CD4-positive, alpha-beta T cell (primary cell): ENCODE results near the gene MYH7. TPM values are rescaled to one million over a fixed set of nuclear protein-coding genes. Genes with fewer than 3 reads are reported as not detected.

Experiments used
- ATAC-seq: fragments of 200-7000 bp; cut with Tn5 transposase; one replicate; pipeline ENCODE4 v1.10.0; 2022; ENCODE audit warnings: mild to moderate bottlenecking; ENCODE audit not compliant: poor library complexity
- CTCF ChIA-PET: fragments of 350-600 bp; sonication (Branson Sonifier 250); formaldehyde crosslinking; loops from one replicate; lab custom pipeline; 2021; ENCODE audit warnings: antibody characterized with exemption, inconsistent platforms; lab: Charles Lee
- POLR2A ChIA-PET: fragments of 350-600 bp; sonication (Branson Sonifier 250); formaldehyde crosslinking; loops from one replicate; lab custom pipeline; 2021; ENCODE audit warnings: antibody characterized with exemption, inconsistent platforms; lab: Charles Lee
- DNase-seq, 14 experiments: peaks; one replicate each; pipeline ENCODE4 v3.0.0-alpha.2; 2013 to 2020; ENCODE audit warnings: mixed read lengths in 2 of 14
- H3K27ac ChIP-seq, 2 donors: one replicate each; pipeline versions ENCODE4 v1.5.1 to v1.7.0; 2013; ENCODE audit warnings: low read length in 2 of 2, low read depth in 1 of 2, mild to moderate bottlenecking in 1 of 2
- H3K27me3 ChIP-seq, 2 experiments: 1 replicate in 1 of 2; 2 replicates in 1 of 2; pipeline versions ENCODE4 v1.6.1 to v1.7.0; 2013; ENCODE audit warnings: low read length in 2 of 2, control low read depth in 1 of 2, mild to moderate bottlenecking in 1 of 2, moderate library complexity in 1 of 2; ENCODE audit not compliant: insufficient read depth in 2 of 2, control insufficient read depth in 1 of 2
- H3K36me3 ChIP-seq: one replicate; pipeline ENCODE4 v1.6.1; 2013; ENCODE audit warnings: low read length, control low read depth; ENCODE audit not compliant: insufficient read depth
- H3K4me1 ChIP-seq: one replicate; pipeline ENCODE4 v1.6.1; 2013; ENCODE audit warnings: low read length, control low read depth; ENCODE audit not compliant: insufficient read depth
- H3K4me3 ChIP-seq: one replicate; pipeline ENCODE4 v1.5.1; 2013; ENCODE audit warnings: mild to moderate bottlenecking, low read length, moderate library complexity
- H3K9me3 ChIP-seq, 2 experiments: 1 replicate in 1 of 2; 2 replicates in 1 of 2; pipeline versions ENCODE4 v1.6.1 to v1.7.0; 2013; ENCODE audit warnings: low read length in 2 of 2, mild to moderate bottlenecking in 2 of 2, control low read depth in 1 of 2, moderate library complexity in 1 of 2; ENCODE audit not compliant: control insufficient read depth in 1 of 2, insufficient read depth in 1 of 2
- H3K27ac Mint-ChIP-seq: one replicate; pipeline ENCODE4 v1.8.0; 2020; ENCODE audit warnings: mixed read lengths
- H3K27me3 Mint-ChIP-seq: one replicate; pipeline ENCODE4 v1.8.0; 2021; ENCODE audit warnings: mixed read lengths
- H3K36me3 Mint-ChIP-seq: one replicate; pipeline ENCODE4 v1.8.0; 2021; ENCODE audit warnings: low read depth, mixed read lengths
- H3K4me1 Mint-ChIP-seq: one replicate; pipeline ENCODE4 v1.8.0; 2021; ENCODE audit warnings: low read depth, mixed read lengths
- H3K4me3 Mint-ChIP-seq: one replicate; pipeline ENCODE4 v1.8.0; 2020; ENCODE audit warnings: mild to moderate bottlenecking, mixed read lengths
- H3K9me3 Mint-ChIP-seq: one replicate; pipeline ENCODE4 v1.8.0; 2020; ENCODE audit warnings: mixed read lengths
- CTCF ChIP-seq: fragments of 200-600 bp; IDR thresholded peaks from one replicate; pipeline ENCODE4 v1.8.0; 2022; ENCODE audit warnings: antibody characterized with exemption, mild to moderate bottlenecking
- intact Hi-C, 2 experiments: fragments of 100-400 bp; cut with DNase I in 1 of 2; cut with micrococcal nuclease in 1 of 2; formaldehyde crosslinking; loops; one replicate each; pipeline versions ENCODE4 v1.15.1 to v1.9.0; 2023 to 2025; cut with DNase I, micrococcal nuclease
- total RNA-seq, 174 experiments: library from RNA in 2 of 174; stranded (reverse) in 2 of 174; gene quantifications; one replicate each; pipeline ENCODE4 v1.2.3 and lab custom pipeline; 2021 to 2026

The MYH7 gene
- total RNA-seq, 2 experiments from 2014 or later = not detected

DNA sequence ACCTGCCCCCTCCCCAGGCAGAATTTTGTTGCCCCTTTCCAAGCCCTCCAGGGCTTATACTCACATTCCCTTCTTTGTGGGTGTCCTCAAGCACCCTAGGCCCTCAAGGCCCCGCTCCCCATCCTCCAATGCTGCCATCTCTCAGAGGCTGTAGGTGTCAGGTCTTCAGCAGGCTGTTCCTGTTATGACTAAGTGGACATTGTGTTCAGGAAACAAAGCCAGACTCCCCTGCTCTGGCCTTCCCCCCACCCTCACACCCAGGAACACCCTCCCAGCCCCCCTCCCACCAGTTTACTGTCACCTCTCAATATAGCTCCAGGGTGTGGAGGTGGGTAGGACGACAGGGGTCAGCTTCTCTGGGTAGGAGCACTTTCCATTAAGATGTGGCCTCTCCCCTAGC is 26.0 kb downstream of the MYH7 start:
- CTCF ChIA-PET = no interaction called here
- POLR2A ChIA-PET = no interaction called here
- Histone ChIP-seq H3K27ac (no peak overlapping the region), H3K4me3 (no peak overlapping the region), H3K36me3 (no peaks in the 10 kb centered on the region), H3K4me1 (no peaks in the 10 kb centered on the region), H3K27me3 (no peaks in the 10 kb centered on the region), H3K9me3 (no peaks in the 10 kb centered on the region)
- Mint-ChIP-seq H3K4me1 (no peaks in the 10 kb centered on the region), H3K27me3 (peaks cover 12% of the 10 kb centered on the region), H3K27ac (no peak overlapping the region), H3K9me3 (no peaks in the 10 kb centered on the region), H3K36me3 (no peaks in the 10 kb centered on the region), H3K4me3 (no peak overlapping the region)
- DNase-seq (no peak), ATAC-seq (no peak)
- TF ChIP-seq CTCF = no peak
- intact Hi-C loops = no loop called here

GRCh38 chr14:23408307-23408630 is 27.2 kb downstream of the MYH7 start:
- H3K4me3 Mint-ChIP-seq = no peak overlapping the region
- H3K27me3 Mint-ChIP-seq = peaks cover 20% of the 10 kb centered on the region
- DNase-seq = no peak
- H3K9me3 Mint-ChIP-seq = no peaks in the 10 kb centered on the region
- no peak overlapping the region for H3K27ac Mint-ChIP-seq
- no peak for TF ChIP-seq CTCF
- H3K4me3 ChIP-seq = no peak overlapping the region
- H3K4me1 Mint-ChIP-seq = no peaks in the 10 kb centered on the region
- H3K36me3 ChIP-seq = no peaks in the 10 kb centered on the region
- CTCF ChIA-PET = no interaction called here
- no peaks in the 10 kb centered on the region for H3K9me3 ChIP-seq
- H3K36me3 Mint-ChIP-seq = no peaks in the 10 kb centered on the region
- no peak for ATAC-seq
- no peaks in the 10 kb centered on the region for H3K4me1 ChIP-seq
- intact Hi-C loops = no loop called here
- H3K27ac ChIP-seq = no peak overlapping the region
- H3K27me3 ChIP-seq = no peaks in the 10 kb centered on the region
- POLR2A ChIA-PET = no interaction called here

DNA sequence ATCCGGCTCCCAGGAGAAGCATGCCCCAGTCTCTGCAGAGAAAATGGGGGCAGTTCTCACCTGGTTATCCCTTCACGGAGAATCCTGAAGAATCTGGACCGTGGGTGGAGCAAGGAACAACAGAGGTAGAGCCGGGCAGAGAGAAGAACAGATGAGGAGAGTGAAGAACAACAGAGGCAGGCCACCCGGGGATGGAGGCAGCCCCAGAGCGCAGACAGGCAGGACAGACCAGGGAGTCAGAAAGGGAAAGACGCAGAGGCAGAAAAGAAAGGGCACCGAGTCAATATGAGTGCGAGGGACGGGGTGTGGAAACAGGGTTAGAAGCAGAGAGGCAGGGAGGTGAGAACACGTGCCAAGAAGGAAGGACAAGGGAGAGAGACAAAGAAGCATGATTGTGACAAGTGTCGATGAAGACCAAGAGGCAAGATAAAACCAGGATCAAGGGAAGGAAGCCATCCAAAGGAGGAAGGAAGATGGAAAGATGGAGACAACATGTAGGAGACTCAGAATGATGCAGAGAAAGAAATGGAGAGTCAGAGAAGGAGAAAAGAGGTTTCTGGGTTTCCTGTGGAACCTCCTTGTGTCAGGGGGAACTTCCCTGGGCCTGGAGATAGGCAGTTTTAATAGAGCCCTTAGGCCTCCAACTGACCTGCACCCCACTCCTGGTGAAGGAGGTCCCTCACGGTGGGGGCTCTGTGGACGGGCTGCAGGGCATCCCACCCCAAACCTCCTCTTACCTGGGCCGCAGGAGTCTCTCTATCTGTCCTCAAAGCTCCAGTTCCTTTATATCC is 27.7 kb downstream of the MYH7 start, which contains the start of gene MYH6:
MYH6 (minus strand) TSS at position 758 of the 791 bp plus-strand sequence. CDS start 1,050 bp downstream, outside the sequence.
- Mint-ChIP-seq H3K9me3 (no peaks in the 10 kb centered on the region), H3K4me1 (no peaks in the 10 kb centered on the region), H3K4me3 (no peak within 1 kb of the TSS), H3K36me3 (no peaks in the 10 kb centered on the region), H3K27ac (no peak within 1 kb of the TSS), H3K27me3 (peaks cover 22% of the 10 kb centered on the region)
- intact Hi-C loops = no loop called here
- Histone ChIP-seq H3K4me3 (no peak within 1 kb of the TSS), H3K36me3 (no peaks in the 10 kb centered on the region), H3K4me1 (no peaks in the 10 kb centered on the region), H3K27me3 (no peaks in the 10 kb centered on the region), H3K27ac (no peak within 1 kb of the TSS), H3K9me3 (no peaks in the 10 kb centered on the region)
- no peak for TF ChIP-seq CTCF
- POLR2A ChIA-PET = no interaction called here
- CTCF ChIA-PET = no interaction called here
- ATAC-seq (no peak), DNase-seq (no peak)
